ENCODE results near the gene OGN. TPM values are rescaled to one million over a fixed set of nuclear protein-coding genes. Genes with fewer than 3 reads are reported as not detected.

OGN gene
- total RNA-seq, 1 donor = 0.36 TPM

DNA sequence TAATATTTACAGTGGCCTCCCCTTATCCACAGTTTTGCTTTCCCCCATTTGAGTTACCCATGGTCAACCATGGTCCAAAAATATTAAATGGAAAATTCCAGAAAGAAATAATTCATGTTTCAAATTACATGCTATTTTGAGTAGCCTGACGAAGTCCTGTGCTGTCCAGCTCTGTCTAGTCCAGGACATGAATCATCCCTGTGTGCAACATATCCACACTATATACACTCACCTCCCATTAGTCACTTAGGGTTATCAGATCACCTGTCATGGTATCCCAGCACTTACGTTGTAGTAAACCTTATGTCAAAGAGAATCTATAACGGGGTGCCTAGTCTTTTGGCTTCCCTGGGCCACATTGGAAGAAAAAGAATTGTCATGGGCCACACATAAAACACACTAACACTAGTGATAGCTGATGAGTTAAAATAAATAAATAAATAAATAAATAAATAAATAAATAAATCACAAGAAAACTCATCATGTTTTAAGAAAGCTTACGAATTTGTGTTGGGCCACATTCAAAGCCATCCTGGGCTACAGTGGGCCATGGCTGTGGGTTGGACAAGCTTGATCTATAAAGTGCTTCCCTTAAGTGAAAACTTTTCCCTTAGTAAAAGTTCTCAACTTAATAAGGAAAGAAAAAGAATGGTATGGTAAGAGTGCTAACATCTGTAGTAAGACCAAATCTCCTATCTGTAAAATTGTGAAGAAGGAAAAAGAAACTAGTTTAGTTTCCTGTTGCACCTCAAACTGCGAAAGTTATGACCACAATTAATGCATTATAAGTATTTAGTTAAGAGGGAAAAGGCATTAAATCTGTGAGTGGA is 35.8 kb upstream of the OGN start:
- Histone ChIP-seq H2AFZ (ENCODE audit: low read length) (no peak overlapping the region), H3K27ac (ENCODE audit: low read depth, low read length) (no peak overlapping the region), H3K4me2 (ENCODE audit: insufficient read depth, low read length) (no peak overlapping the region), H3K27me3 (ENCODE audit: insufficient read depth, low read length) (no peaks in the 10 kb centered on the region), H3K9me3 (ENCODE audit: low read depth, low read length) (no peaks in the 10 kb centered on the region), H3K36me3 (ENCODE audit: insufficient read depth, low read length) (no peaks in the 10 kb centered on the region), H4K20me1 (ENCODE audit: insufficient read depth, low read length) (no peaks in the 10 kb centered on the region), H3K4me3 (ENCODE audit: insufficient read depth, low read length) (no peak overlapping the region), H3K4me1 (ENCODE audit: insufficient read depth, low read length) (peaks cover 6% of the 10 kb centered on the region), H3K79me2 (ENCODE audit: insufficient read depth, low read length) (no peaks in the 10 kb centered on the region)
- DNase-seq (ENCODE audit: insufficient read length, low spot score, missing footprints) = peak; percentile 73
- TF ChIP-seq, protein P1, sequence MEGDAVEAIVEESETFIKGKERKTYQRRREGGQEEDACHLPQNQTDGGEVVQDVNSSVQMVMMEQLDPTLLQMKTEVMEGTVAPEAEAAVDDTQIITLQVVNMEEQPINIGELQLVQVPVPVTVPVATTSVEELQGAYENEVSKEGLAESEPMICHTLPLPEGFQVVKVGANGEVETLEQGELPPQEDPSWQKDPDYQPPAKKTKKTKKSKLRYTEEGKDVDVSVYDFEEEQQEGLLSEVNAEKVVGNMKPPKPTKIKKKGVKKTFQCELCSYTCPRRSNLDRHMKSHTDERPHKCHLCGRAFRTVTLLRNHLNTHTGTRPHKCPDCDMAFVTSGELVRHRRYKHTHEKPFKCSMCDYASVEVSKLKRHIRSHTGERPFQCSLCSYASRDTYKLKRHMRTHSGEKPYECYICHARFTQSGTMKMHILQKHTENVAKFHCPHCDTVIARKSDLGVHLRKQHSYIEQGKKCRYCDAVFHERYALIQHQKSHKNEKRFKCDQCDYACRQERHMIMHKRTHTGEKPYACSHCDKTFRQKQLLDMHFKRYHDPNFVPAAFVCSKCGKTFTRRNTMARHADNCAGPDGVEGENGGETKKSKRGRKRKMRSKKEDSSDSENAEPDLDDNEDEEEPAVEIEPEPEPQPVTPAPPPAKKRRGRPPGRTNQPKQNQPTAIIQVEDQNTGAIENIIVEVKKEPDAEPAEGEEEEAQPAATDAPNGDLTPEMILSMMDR (IDR thresholded peaks at IDR 0.05; ENCODE audit: extremely low read depth, low read depth, low read length) = no peak

DNA sequence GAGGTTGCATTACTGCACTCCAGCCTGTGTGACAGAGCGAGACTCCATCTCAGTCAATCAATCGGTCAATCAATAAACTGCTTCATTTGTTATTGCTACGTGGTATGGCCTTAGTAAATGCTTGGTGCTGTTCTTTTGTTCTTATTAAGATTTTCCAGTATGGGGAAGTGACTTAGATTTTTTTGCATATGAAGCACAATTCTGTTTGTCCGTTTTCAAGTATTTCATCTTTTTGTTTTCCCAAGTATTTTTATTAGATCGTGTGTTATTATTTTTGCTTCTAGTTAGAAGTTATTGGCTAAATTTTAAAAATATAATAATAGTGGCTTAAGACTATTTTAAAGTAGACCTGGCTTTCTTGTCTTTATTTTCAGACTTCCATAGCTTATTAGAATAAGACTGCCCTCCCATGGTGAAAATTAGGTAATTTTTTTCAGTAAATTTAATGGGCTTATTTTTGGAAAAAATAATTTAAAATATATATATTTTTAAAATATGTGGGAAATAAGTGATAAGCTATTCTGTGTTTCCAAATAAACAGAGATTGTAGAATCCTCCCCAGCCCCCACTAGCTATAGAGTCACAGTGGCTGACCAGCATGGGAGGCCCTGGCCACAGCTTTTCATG is 34.6 kb upstream of the OGN start:
- DNase-seq (ENCODE audit: insufficient read length, low spot score, missing footprints) = no peak
- H3K79me2 ChIP-seq (ENCODE audit: insufficient read depth, low read length) = no peaks in the 10 kb centered on the region
- no peaks in the 10 kb centered on the region for H4K20me1 ChIP-seq (ENCODE audit: insufficient read depth, low read length)
- no peaks in the 10 kb centered on the region for H3K9me3 ChIP-seq (ENCODE audit: low read depth, low read length)
- TF ChIP-seq, protein P1 (IDR thresholded peaks at IDR 0.05; ENCODE audit: extremely low read depth, low read depth, low read length) = peak; percentile 44
- no peak overlapping the region for H3K4me2 ChIP-seq (ENCODE audit: insufficient read depth, low read length)
- no peak overlapping the region for H3K4me3 ChIP-seq (ENCODE audit: insufficient read depth, low read length)
- no peak overlapping the region for H3K27ac ChIP-seq (ENCODE audit: low read depth, low read length)
- peaks cover 6% of the 10 kb centered on the region for H3K4me1 ChIP-seq (ENCODE audit: insufficient read depth, low read length)
- H3K27me3 ChIP-seq (ENCODE audit: insufficient read depth, low read length) = no peaks in the 10 kb centered on the region
- H2AFZ ChIP-seq (ENCODE audit: low read length) = no peak overlapping the region
- H3K36me3 ChIP-seq (ENCODE audit: insufficient read depth, low read length) = no peaks in the 10 kb centered on the region

DNA sequence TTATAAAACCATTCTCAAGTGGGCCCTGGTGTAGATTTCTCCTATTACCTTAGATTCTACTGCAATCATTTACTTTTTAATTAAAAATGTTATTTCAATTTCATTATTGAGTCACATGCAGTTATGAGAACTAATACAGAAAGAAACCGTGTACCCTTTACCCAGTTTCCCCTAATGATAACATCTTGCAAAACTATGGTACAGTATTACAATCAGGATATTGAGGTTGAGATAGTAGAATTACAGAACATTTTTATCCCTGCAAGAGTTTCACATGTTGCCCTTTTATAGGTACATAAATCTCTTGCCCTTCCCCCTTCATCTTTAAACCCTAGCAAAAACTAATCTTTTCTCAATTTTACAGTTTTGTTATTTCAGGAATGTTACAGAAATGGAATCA is 30.9 kb upstream of the OGN start:
- H3K27ac ChIP-seq (ENCODE audit: low read depth, low read length) = no peak overlapping the region
- no peaks in the 10 kb centered on the region for H4K20me1 ChIP-seq (ENCODE audit: insufficient read depth, low read length)
- H3K36me3 ChIP-seq (ENCODE audit: insufficient read depth, low read length) = no peaks in the 10 kb centered on the region
- H3K9me3 ChIP-seq (ENCODE audit: low read depth, low read length) = no peaks in the 10 kb centered on the region
- H2AFZ ChIP-seq (ENCODE audit: low read length) = no peak overlapping the region
- H3K4me1 ChIP-seq (ENCODE audit: insufficient read depth, low read length) = peaks cover 6% of the 10 kb centered on the region
- no peak overlapping the region for H3K4me3 ChIP-seq (ENCODE audit: insufficient read depth, low read length)
- TF ChIP-seq, protein P1 (IDR thresholded peaks at IDR 0.05; ENCODE audit: extremely low read depth, low read depth, low read length) = no peak
- H3K4me2 ChIP-seq (ENCODE audit: insufficient read depth, low read length) = no peak overlapping the region
- no peaks in the 10 kb centered on the region for H3K79me2 ChIP-seq (ENCODE audit: insufficient read depth, low read length)
- no peaks in the 10 kb centered on the region for H3K27me3 ChIP-seq (ENCODE audit: insufficient read depth, low read length)
- no peak for DNase-seq (ENCODE audit: insufficient read length, low spot score, missing footprints)

DNA sequence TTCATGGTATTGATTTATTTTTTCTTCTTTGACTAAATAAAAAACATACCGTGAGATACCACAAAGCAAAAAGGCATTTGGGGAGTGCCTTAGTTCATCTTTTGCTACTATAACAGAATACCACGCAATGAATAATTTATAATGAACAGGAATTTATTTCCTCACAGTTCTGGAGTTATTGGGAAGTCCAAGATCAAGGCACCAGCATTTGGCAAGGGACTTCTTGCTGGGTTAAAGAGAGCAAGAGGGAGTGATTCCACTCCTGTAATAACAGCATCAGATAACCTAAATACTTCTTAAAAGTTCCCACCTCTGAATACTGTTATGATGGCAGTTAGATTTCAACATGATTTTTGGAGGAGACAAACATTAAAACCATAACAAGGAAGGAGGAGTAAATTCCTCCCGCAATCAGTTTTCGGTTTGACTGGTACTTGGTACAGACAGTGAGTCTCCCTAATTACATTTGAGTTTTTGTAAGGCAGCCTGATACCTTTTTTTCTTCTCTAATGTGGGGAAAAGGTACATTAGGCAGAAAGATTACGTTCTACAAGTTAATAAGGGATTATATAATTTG is 28.7 kb upstream of the OGN start:
- no peak overlapping the region for H3K4me2 ChIP-seq (ENCODE audit: insufficient read depth, low read length)
- no peaks in the 10 kb centered on the region for H4K20me1 ChIP-seq (ENCODE audit: insufficient read depth, low read length)
- no peaks in the 10 kb centered on the region for H3K4me1 ChIP-seq (ENCODE audit: insufficient read depth, low read length)
- H2AFZ ChIP-seq (ENCODE audit: low read length) = no peak overlapping the region
- no peaks in the 10 kb centered on the region for H3K79me2 ChIP-seq (ENCODE audit: insufficient read depth, low read length)
- H3K9me3 ChIP-seq (ENCODE audit: low read depth, low read length) = no peaks in the 10 kb centered on the region
- no peak overlapping the region for H3K4me3 ChIP-seq (ENCODE audit: insufficient read depth, low read length)
- DNase-seq (ENCODE audit: insufficient read length, low spot score, missing footprints) = no peak
- no peak overlapping the region for H3K27ac ChIP-seq (ENCODE audit: low read depth, low read length)
- no peaks in the 10 kb centered on the region for H3K36me3 ChIP-seq (ENCODE audit: insufficient read depth, low read length)
- TF ChIP-seq, protein P1 (IDR thresholded peaks at IDR 0.05; ENCODE audit: extremely low read depth, low read depth, low read length) = no peak
- H3K27me3 ChIP-seq (ENCODE audit: insufficient read depth, low read length) = no peaks in the 10 kb centered on the region

Measured in osteoblast (primary cell).